Mesenchymal stem cell (in vitro differentiated cells and primary cell): ENCODE results near the gene LPGAT1.

Experiments used
- DNase-seq: peaks from one replicate; pipeline ENCODE4 v3.0.0-alpha.2; 2013
- H2AFZ ChIP-seq: one replicate; pipeline ENCODE4 v1.6.1; 2013; ENCODE audit warnings: low read depth, mild to moderate bottlenecking, control low read depth, inconsistent platforms, low read length, moderate library complexity
- H2AK5ac ChIP-seq: 2 replicates; pipeline ENCODE4 v1.6.1; 2013; ENCODE audit warnings: low read length, moderate library complexity, mild to moderate bottlenecking, inconsistent platforms; ENCODE audit not compliant: severe bottlenecking
- H2BK120ac ChIP-seq: one replicate; pipeline ENCODE4 v1.6.1; 2013; ENCODE audit warnings: low read depth, mild to moderate bottlenecking, inconsistent platforms, low read length, moderate library complexity
- H2BK12ac ChIP-seq, 2 experiments: one replicate each; pipeline ENCODE4 v1.6.1; 2013; ENCODE audit warnings: inconsistent platforms in 2 of 2, low read length in 2 of 2, mild to moderate bottlenecking in 2 of 2, moderate library complexity in 2 of 2, control low read depth in 1 of 2
- H2BK15ac ChIP-seq: one replicate; pipeline ENCODE4 v1.6.1; 2013; ENCODE audit warnings: mild to moderate bottlenecking, low read depth, inconsistent platforms; ENCODE audit not compliant: poor library complexity, severe bottlenecking
- H2BK5ac ChIP-seq: 2 replicates; pipeline ENCODE4 v1.6.1; 2013; ENCODE audit warnings: low read depth, mild to moderate bottlenecking, low read length, control low read depth, inconsistent platforms; ENCODE audit not compliant: poor library complexity, severe bottlenecking
- H3K14ac ChIP-seq, 2 experiments: one replicate each; pipeline ENCODE4 v1.6.1; 2013; ENCODE audit warnings: inconsistent platforms in 2 of 2, low read length in 2 of 2, control low read depth in 1 of 2, mild to moderate bottlenecking in 1 of 2, moderate library complexity in 1 of 2
- H3K18ac ChIP-seq, 2 experiments: one replicate each; pipeline ENCODE4 v1.6.1; 2013; ENCODE audit warnings: inconsistent platforms in 2 of 2, low read length in 2 of 2, control low read depth in 1 of 2, low read depth in 1 of 2, mild to moderate bottlenecking in 1 of 2
- H3K23ac ChIP-seq, 2 experiments: one replicate each; pipeline ENCODE4 v1.6.1; 2013; ENCODE audit warnings: inconsistent platforms in 2 of 2, low read length in 2 of 2, mild to moderate bottlenecking in 2 of 2, moderate library complexity in 2 of 2, control low read depth in 1 of 2
- H3K27ac ChIP-seq: 2 replicates; pipeline ENCODE4 v1.5.1; 2013; ENCODE audit warnings: mild to moderate bottlenecking, moderate library complexity, low read length, control low read depth, inconsistent platforms; ENCODE audit not compliant: poor library complexity, severe bottlenecking
- H3K27me3 ChIP-seq, 2 experiments: 2 replicates each; pipeline versions ENCODE4 v1.6.1 to v1.7.0; 2013; ENCODE audit warnings: low read length in 2 of 2, mild to moderate bottlenecking in 2 of 2, moderate library complexity in 2 of 2, control low read depth in 1 of 2, inconsistent platforms in 1 of 2; ENCODE audit not compliant: control insufficient read depth in 1 of 2, insufficient read depth in 1 of 2
- H3K36me3 ChIP-seq, 2 experiments: 2 replicates each; pipeline versions ENCODE4 v1.6.1 to v1.7.0; 2013; ENCODE audit warnings: low read length in 2 of 2, control low read depth in 1 of 2, inconsistent platforms in 1 of 2, low read depth in 1 of 2, mild to moderate bottlenecking in 1 of 2; ENCODE audit not compliant: insufficient read depth in 2 of 2, control insufficient read depth in 1 of 2
- H3K4ac ChIP-seq, 2 experiments: one replicate each; pipeline ENCODE4 v1.6.1; 2013; ENCODE audit warnings: inconsistent platforms in 2 of 2, low read length in 2 of 2, mild to moderate bottlenecking in 2 of 2, moderate library complexity in 2 of 2, control low read depth in 1 of 2, low read depth in 1 of 2
- H3K4me1 ChIP-seq: 2 replicates; pipeline ENCODE4 v1.6.1; 2013; ENCODE audit warnings: low read depth, low read length, control low read depth; ENCODE audit not compliant: control insufficient read depth, insufficient read depth
- H3K4me2 ChIP-seq: 2 replicates; pipeline ENCODE4 v1.6.1; 2013; ENCODE audit warnings: low read length, mild to moderate bottlenecking, inconsistent platforms; ENCODE audit not compliant: poor library complexity, severe bottlenecking
- H3K4me3 ChIP-seq, 2 experiments: 2 replicates each; pipeline versions ENCODE4 v1.5.1 to v1.7.0; 2013; ENCODE audit warnings: low read length in 2 of 2, mild to moderate bottlenecking in 2 of 2, control low read depth in 1 of 2, low read depth in 1 of 2; ENCODE audit not compliant: insufficient read depth in 1 of 2
- H3K79me1 ChIP-seq: replicated peaks from 2 replicates; pipeline ENCODE4 v1.6.1; 2013; ENCODE audit warnings: mild to moderate bottlenecking, control low read depth, low read length, inconsistent platforms; ENCODE audit not compliant: poor library complexity, severe bottlenecking
- H3K9ac ChIP-seq: 2 replicates; pipeline ENCODE4 v1.7.0; 2013; ENCODE audit warnings: mild to moderate bottlenecking, low read length, moderate library complexity
- H3K9me3 ChIP-seq: 2 replicates; pipeline ENCODE4 v1.7.0; 2013; ENCODE audit warnings: mild to moderate bottlenecking, low read length; ENCODE audit not compliant: control insufficient read depth
- H4K8ac ChIP-seq: one replicate; pipeline ENCODE4 v1.6.1; 2013; ENCODE audit warnings: inconsistent platforms, mild to moderate bottlenecking, low read length, moderate library complexity
- H4K91ac ChIP-seq: one replicate; pipeline ENCODE4 v1.6.1; 2013; ENCODE audit warnings: mild to moderate bottlenecking, low read length, inconsistent platforms
- WGBS: methylation state at CpG from one replicate; pipeline ENCODE4 v1.1.7; 2013; ENCODE audit warnings: mixed read lengths; 5-methylcytosine and 5-hydroxymethylcytosine counted together

Gene LPGAT1

DNA sequence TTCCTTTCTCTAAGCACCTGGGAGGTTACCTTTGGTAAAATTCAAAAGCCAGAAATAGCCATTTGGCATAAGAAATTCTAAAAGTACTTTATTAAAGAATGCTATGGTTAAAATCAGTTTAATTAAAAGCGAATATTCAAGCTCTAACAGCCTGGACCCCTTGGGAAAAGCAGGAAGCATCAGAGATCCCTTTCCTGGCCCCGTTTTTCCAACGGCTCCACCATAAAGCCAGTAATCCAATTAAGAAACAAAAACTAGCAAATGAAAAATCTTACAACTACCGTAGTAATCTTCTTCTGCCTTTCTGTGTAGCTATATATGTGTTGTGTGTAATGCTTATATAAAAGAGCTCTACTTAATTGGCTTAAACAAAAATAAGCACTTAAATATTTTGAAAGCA is 121.6 kb downstream of the LPGAT1 start:
- no peak overlapping the region for H2BK12ac ChIP-seq
- H3K9ac ChIP-seq, result no peak overlapping the region
- no peaks in the 10 kb centered on the region for H3K4me1 ChIP-seq
- H4K8ac ChIP-seq, result no peak overlapping the region
- DNase-seq, result no peak
- H2BK5ac ChIP-seq, result no peak overlapping the region
- H3K27ac ChIP-seq, result no peak overlapping the region
- no peak overlapping the region for H4K91ac ChIP-seq
- H3K4ac ChIP-seq, result no peak overlapping the region
- no peak overlapping the region for H3K14ac ChIP-seq
- H3K27me3 ChIP-seq, result peaks cover 0 to 2% of the 10 kb centered on the region in 2 experiments
- no peak overlapping the region for H2AK5ac ChIP-seq
- no peak overlapping the region for H2BK120ac ChIP-seq
- no peaks in the 10 kb centered on the region for H3K79me1 ChIP-seq
- no peaks in the 10 kb centered on the region for H3K9me3 ChIP-seq
- no peak overlapping the region for H2BK15ac ChIP-seq
- no peak overlapping the region for H3K4me3 ChIP-seq
- H3K18ac ChIP-seq, result no peak overlapping the region
- 95% methylated on average over 3 of the region's 4 CpGs for WGBS
- no peaks in the 10 kb centered on the region for H3K36me3 ChIP-seq
- H2AFZ ChIP-seq, result no peak overlapping the region
- H3K23ac ChIP-seq, result no peak overlapping the region
- H3K4me2 ChIP-seq, result no peak overlapping the region

DNA sequence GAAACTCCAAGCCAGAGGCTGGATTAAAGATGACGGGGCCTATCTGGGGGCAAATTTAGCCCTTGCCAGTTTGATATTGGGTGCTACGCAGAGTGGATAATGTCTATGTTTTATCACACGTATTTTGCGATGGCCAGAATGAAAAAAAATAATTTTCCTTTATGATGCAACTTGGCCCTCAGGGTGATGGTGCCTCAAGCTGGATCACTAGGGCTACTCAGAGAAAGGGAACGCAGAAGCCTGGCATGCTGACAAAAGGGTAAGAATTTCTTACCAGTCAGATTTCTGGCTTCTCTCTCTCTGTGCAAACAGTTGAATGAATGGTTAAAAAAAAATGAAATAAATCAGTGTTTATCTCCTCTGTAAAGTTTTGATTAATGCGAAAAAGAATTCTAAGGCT is 122.6 kb downstream of the LPGAT1 start:
- H3K23ac ChIP-seq, result no peak overlapping the region
- DNase-seq, result no peak
- 97% methylated on average over 6 of the region's 6 CpGs for WGBS
- H3K4me3 ChIP-seq, result no peak overlapping the region
- H3K9me3 ChIP-seq, result no peaks in the 10 kb centered on the region
- H4K91ac ChIP-seq, result no peak overlapping the region
- no peak overlapping the region for H2BK15ac ChIP-seq
- H3K18ac ChIP-seq, result no peak overlapping the region
- H3K79me1 ChIP-seq, result no peaks in the 10 kb centered on the region
- H2AK5ac ChIP-seq, result no peak overlapping the region
- H2BK5ac ChIP-seq, result no peak overlapping the region
- H3K4me1 ChIP-seq, result no peaks in the 10 kb centered on the region
- no peak overlapping the region for H3K27ac ChIP-seq
- H3K27me3 ChIP-seq, result peaks cover 0 to 11% of the 10 kb centered on the region in 2 experiments
- H2BK12ac ChIP-seq, result no peak overlapping the region
- H3K4ac ChIP-seq, result no peak overlapping the region
- no peak overlapping the region for H3K4me2 ChIP-seq
- H3K14ac ChIP-seq, result no peak overlapping the region
- no peak overlapping the region for H2AFZ ChIP-seq
- no peaks in the 10 kb centered on the region for H3K36me3 ChIP-seq
- no peak overlapping the region for H2BK120ac ChIP-seq
- no peak overlapping the region for H4K8ac ChIP-seq
- H3K9ac ChIP-seq, result no peak overlapping the region

DNA sequence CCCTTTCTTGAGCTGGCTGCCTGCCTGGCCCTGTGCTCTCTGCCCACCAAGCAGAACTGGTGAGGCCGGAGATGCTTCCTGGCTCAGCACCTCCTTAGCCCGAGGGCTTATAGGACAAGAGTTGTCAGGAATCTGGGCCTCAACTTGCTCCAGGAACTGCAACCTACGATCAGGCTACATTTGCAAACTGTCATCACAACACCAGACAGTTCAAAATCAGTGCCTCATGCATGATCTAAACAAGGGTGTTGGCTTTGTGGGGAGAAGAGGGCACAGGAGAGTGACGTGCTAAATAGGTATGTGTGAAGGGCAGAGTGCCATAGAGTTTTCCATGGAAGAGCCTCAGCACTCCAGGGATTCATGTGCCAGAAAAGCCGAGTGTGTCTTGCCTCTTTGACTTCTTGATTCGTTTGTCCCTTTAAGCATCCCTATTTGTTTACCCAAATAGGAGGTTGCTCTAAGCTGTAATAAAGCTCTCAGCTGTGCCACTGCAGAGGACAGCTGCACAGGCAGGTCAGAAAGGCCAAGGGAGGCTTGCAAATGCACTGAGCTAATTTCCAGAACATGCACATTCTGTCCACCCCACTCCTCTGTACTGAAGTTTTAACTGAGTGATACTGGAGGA is 125.0 kb downstream of the LPGAT1 start:
- Histone ChIP-seq H3K36me3 (no peaks in the 10 kb centered on the region), H3K9ac (no peak overlapping the region), H2BK12ac (no peak overlapping the region), H3K18ac (no peak overlapping the region), H3K4me1 (no peaks in the 10 kb centered on the region), H3K14ac (no peak overlapping the region), H2AK5ac (no peak overlapping the region), H3K4me2 (no peak overlapping the region), H2BK5ac (no peak overlapping the region), H3K27ac (no peak overlapping the region), H3K9me3 (no peaks in the 10 kb centered on the region), H3K27me3 (peaks cover 18 to 33% of the 10 kb centered on the region in 2 experiments), H2BK15ac (no peak overlapping the region), H3K4ac (no peak overlapping the region), H3K23ac (no peak overlapping the region), H3K4me3 (no peak overlapping the region), H2BK120ac (no peak overlapping the region), H3K79me1 (no peaks in the 10 kb centered on the region), H4K91ac (no peak overlapping the region), H4K8ac (no peak overlapping the region), H2AFZ (peak overlapping the region; percentile 18)
- 62% methylated on average over 5 of the region's 6 CpGs for WGBS
- no peak for DNase-seq

DNA sequence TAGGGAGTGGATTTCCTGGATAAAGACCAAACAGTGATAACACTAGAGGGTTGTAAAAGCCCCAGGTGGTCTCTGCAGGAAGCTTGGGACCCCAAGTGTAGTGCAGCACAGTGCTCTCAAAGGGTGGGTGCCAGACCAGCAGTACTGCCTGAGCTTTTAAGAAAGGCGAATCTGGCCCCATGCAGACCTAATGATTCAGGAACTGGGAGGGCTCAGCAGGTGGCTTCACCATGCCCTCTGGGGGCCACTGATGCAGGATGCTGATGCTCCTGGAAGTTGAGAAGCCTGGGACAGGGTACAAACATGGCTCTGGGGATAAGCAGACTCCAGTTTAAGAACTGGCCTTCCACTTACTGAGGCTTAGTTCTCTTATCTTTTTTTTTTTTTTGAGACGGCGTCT is 126.0 kb downstream of the LPGAT1 start:
- Histone ChIP-seq H2BK12ac (no peak overlapping the region), H4K8ac (no peak overlapping the region), H2BK5ac (no peak overlapping the region), H2BK120ac (no peak overlapping the region), H3K4ac (no peak overlapping the region), H3K36me3 (no peaks in the 10 kb centered on the region), H2AK5ac (no peak overlapping the region), H3K79me1 (no peaks in the 10 kb centered on the region), H3K23ac (no peak overlapping the region), H3K4me1 (no peaks in the 10 kb centered on the region), H3K4me3 (no peak overlapping the region), H3K18ac (no peak overlapping the region), H2AFZ (no peak overlapping the region), H3K14ac (no peak overlapping the region), H3K27me3 (peaks cover 18 to 40% of the 10 kb centered on the region in 2 experiments), H3K4me2 (no peak overlapping the region), H3K27ac (no peak overlapping the region), H3K9ac (no peak overlapping the region), H3K9me3 (no peaks in the 10 kb centered on the region), H2BK15ac (no peak overlapping the region), H4K91ac (no peak overlapping the region)
- 89% methylated on average over 3 of the region's 3 CpGs for WGBS
- DNase-seq, result no peak
